HuH-7.5 (cell line): ENCODE measurements around the gene FAM47E.

Source experiments
- DNase-seq: peaks from one replicate; pipeline ENCODE4 v3.0.0; 2011; ENCODE audit warnings: low spot score

Gene FAM47E

GRCh38 chr4:76251441-76252270 is at the start of gene FAM47E:
FAM47E (plus strand) TSS chr4:76251721; CDS start chr4:76251747, 26 bp downstream.
- DNase-seq, result peak; percentile 53

- DNase-seq, result no peak
Observed at GRCh38 chr4:76203541-76203940, 48.0 kb upstream of the FAM47E start.

- no peak for DNase-seq
Observed at GRCh38 chr4:76204936-76205335, 46.6 kb upstream of the FAM47E start.

- DNase-seq, result no peak
Observed at GRCh38 chr4:76205476-76205875, 46.0 kb upstream of the FAM47E start.

GRCh38 chr4:76206222-76206942 is 45.1 kb upstream of the FAM47E start:
- DNase-seq, result no peak

GRCh38 chr4:76207549-76207948 is 44.0 kb upstream of the FAM47E start:
- DNase-seq, result no peak

GRCh38 chr4:76208005-76208765 is 43.3 kb upstream of the FAM47E start:
- DNase-seq, result no peak

GRCh38 chr4:76209881-76210280 is 41.6 kb upstream of the FAM47E start:
- no peak for DNase-seq

- DNase-seq, result no peak
Observed at GRCh38 chr4:76210452-76210851, 41.1 kb upstream of the FAM47E start.

- DNase-seq, result no peak
Observed at GRCh38 chr4:76211769-76212708, 39.5 kb upstream of the FAM47E start.

GRCh38 chr4:76212851-76213414 is 38.6 kb upstream of the FAM47E start:
- no peak for DNase-seq

GRCh38 chr4:76213415-76214176 is 37.9 kb upstream of the FAM47E start, which contains the start of gene SCARB2:
SCARB2 (minus strand) TSS chr4:76213824; CDS start chr4:76213543, 281 bp downstream.
- DNase-seq, result peak; percentile 62

GRCh38 chr4:76214177-76214675 is 37.3 kb upstream of the FAM47E start:
- DNase-seq, result no peak

GRCh38 chr4:76215077-76215476 is 36.4 kb upstream of the FAM47E start:
- DNase-seq, result no peak

- DNase-seq, result no peak
Observed at GRCh38 chr4:76216524-76216923, 35.0 kb upstream of the FAM47E start.

- DNase-seq, result no peak
Observed at GRCh38 chr4:76216975-76217814, 34.3 kb upstream of the FAM47E start.

- peak; percentile 32 for DNase-seq
Observed at GRCh38 chr4:76219299-76220055, 32.0 kb upstream of the FAM47E start.

- no peak for DNase-seq
Observed at GRCh38 chr4:76224171-76224570, 27.4 kb upstream of the FAM47E start.
